Effector memory CD4-positive, alpha-beta T cell (primary cell): Measurements from ENCODE around the gene CCL26.
A peak's percentile ranks its signal among the peaks of the same experiment; 100 is the strongest.
"Not testable (repeated sequence)": the region's sequence is repeated elsewhere in the genome, so short reads cannot be mapped to it uniquely, and the experiment has no call there.

Source experiments
- DNase-seq, 3 donors: peaks; one replicate each; pipeline ENCODE4 v3.0.0-alpha.2; 2020
- H3K27ac ChIP-seq: 2 replicates; pipeline ENCODE4 v1.7.0; 2013; ENCODE audit warnings: mild to moderate bottlenecking, low read length, moderate library complexity; ENCODE audit not compliant: insufficient read depth, poor library complexity, severe bottlenecking
- H3K27me3 ChIP-seq: replicated peaks from 2 replicates; pipeline ENCODE4 v1.7.0; 2013; ENCODE audit warnings: mild to moderate bottlenecking, low read length; ENCODE audit not compliant: insufficient read depth, control insufficient read depth, poor library complexity, severe bottlenecking
- H3K36me3 ChIP-seq: 2 replicates; pipeline ENCODE4 v1.7.0; 2013; ENCODE audit warnings: mild to moderate bottlenecking, low read length, moderate library complexity; ENCODE audit not compliant: control insufficient read depth, insufficient read depth
- H3K4me1 ChIP-seq: 2 replicates; pipeline ENCODE4 v1.7.0; 2013; ENCODE audit warnings: low read length, mild to moderate bottlenecking; ENCODE audit not compliant: control insufficient read depth, insufficient read depth, poor library complexity, severe bottlenecking
- H3K4me3 ChIP-seq: 2 replicates; pipeline ENCODE4 v1.7.0; 2013; ENCODE audit warnings: low read length, low read depth, mild to moderate bottlenecking; ENCODE audit not compliant: insufficient read depth, poor library complexity, severe bottlenecking
- H3K9me3 ChIP-seq: 2 replicates; pipeline ENCODE4 v1.7.0; 2013; ENCODE audit warnings: mild to moderate bottlenecking, low read length, moderate library complexity; ENCODE audit not compliant: control insufficient read depth

The CCL26 gene

DNA sequence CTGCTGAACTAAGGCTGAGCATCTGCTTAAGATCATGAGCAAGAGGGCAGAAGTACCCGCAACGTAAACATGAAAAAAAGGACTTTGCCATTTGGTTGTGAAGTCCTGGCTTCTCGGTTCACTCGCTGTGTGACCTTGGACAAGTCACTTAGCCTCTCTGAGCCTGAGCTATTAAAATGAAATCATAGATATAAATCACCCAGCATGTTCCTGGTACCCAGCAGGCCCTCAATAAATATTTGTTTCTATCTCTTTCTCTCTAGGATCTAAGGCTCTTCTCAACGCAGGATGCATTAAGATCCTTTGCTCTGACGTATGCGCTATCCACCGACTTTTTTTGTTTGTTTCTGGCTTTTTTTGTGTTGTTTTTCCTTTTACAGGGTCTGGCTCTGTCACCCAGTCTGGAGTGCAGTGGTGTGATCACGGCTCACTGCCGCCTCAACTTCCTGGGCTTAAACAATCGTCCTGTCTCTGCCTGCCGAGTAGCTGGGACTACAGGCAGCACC is 39.9 kb downstream of the CCL26 start:
- no peak for DNase-seq
- no peaks in the 10 kb centered on the region for H3K27me3 ChIP-seq
- H3K27ac ChIP-seq = no peak overlapping the region
- no peaks in the 10 kb centered on the region for H3K9me3 ChIP-seq
- H3K4me1 ChIP-seq = peaks cover 17% of the 10 kb centered on the region
- H3K4me3 ChIP-seq = no peak overlapping the region
- H3K36me3 ChIP-seq = no peaks in the 10 kb centered on the region

DNA sequence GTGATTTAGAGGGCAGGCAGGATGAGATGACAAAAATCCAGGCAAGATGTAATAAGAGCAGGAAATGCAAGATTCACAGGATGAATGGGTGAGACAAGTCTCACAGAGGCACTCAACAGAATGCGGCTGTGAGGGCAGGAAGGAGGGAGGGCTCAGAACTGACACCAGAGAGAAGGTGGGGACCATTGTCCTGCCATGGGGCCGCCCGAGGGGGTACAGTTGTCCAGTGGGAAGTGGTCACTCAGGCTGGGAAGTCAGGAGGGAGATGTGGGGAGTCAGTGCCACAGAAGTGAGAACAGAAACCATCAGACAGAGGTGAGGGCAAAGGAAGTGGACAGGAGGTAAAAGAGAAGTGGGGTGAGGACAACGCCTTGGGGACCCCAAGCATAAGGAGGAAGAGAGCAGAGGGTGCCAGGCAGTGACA is 42.1 kb downstream of the CCL26 start:
- Histone ChIP-seq H3K36me3 (no peaks in the 10 kb centered on the region), H3K4me1 (peaks cover 17% of the 10 kb centered on the region), H3K27me3 (no peaks in the 10 kb centered on the region), H3K27ac (no peak overlapping the region), H3K4me3 (no peak overlapping the region), H3K9me3 (no peaks in the 10 kb centered on the region)
- no peak for DNase-seq

DNA sequence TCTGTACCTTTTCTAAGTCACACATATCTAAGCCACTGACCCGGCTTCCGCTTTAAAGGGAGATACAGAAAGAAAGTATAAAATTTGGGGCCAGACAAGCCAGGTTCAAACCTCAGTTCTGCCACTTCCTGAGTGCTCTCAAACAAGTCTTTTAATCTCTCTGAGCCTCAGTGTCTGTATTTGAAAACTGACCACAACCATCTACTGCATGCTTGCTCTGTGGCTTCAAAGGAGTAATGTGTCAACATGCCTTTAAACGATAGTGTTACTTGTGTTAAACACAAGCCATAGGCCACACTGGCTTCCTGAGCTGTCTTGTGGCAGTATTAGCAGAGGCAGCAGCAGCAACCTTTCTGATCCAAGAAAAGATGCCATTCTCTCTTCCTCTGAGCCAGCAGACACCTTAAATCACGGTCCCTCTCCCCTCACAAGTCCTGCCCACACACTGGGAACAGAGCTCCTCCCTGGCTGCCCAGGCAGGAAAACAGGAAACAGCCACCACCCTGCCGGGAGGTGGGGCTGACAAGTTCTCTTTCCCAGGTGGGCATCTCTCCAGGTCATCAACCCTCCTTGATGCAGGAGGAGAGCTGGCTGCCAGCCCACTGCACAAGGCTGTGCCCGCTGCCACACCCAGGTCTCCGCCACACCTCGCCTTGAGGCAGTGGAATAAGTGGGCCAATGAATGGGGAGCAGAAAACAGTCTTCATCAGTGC is 44.0 kb downstream of the CCL26 start:
- H3K27me3 ChIP-seq = no peaks in the 10 kb centered on the region
- peak overlapping the region; percentile 33 for H3K27ac ChIP-seq
- H3K4me3 ChIP-seq = no peak overlapping the region
- peak; percentile 14 to 38 (median 34) for DNase-seq
- H3K9me3 ChIP-seq = no peaks in the 10 kb centered on the region
- H3K36me3 ChIP-seq = no peaks in the 10 kb centered on the region
- H3K4me1 ChIP-seq = peaks cover 17% of the 10 kb centered on the region

DNA sequence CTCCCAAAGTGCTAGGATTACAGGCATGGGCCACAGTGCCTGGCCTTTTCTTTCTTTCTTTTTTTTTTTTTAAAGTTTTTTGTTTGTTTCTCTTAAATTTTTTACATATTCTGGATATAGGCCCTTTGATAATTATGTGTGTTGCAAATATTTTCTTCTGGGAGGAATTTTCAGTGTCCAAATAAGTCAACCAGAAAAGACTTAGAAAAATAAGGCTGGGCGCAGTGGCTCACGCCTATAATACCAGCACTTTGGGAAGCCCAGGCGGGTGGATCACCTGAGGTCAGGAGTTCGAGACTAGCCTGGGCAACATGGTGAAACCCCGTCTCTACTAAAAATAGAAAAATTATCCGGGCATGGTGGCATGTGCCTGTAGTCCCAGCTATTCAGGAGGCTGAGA is 44.7 kb downstream of the CCL26 start:
- peaks cover 17% of the 10 kb centered on the region for H3K4me1 ChIP-seq
- not testable (repeated sequence) for H3K9me3 ChIP-seq, H3K4me3 ChIP-seq, DNase-seq, H3K36me3 ChIP-seq, H3K27me3 ChIP-seq, H3K27ac ChIP-seq

DNA sequence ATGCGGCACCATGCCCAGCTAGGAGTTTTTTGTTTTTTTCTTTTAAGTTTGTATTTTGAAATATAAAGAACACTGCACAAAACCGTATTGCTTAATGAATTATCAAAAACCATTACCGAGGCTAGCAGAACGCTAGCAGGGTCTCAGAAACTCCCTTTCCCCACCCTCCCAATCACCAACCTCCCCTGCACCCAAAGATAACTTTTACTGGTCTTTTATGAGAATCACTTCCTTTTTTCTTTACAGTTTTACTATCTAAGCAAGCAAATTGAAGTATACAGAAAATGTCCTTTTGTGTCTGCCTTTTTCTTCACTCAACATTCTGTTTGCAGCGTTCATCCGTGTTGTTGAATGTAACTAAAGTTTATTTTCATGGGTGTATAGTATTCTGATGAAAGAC is 46.7 kb downstream of the CCL26 start:
- Histone ChIP-seq H3K9me3 (no peaks in the 10 kb centered on the region), H3K4me3 (no peak overlapping the region), H3K36me3 (no peaks in the 10 kb centered on the region), H3K4me1 (peaks cover 17% of the 10 kb centered on the region), H3K27me3 (no peaks in the 10 kb centered on the region), H3K27ac (no peak overlapping the region)
- DNase-seq = no peak

DNA sequence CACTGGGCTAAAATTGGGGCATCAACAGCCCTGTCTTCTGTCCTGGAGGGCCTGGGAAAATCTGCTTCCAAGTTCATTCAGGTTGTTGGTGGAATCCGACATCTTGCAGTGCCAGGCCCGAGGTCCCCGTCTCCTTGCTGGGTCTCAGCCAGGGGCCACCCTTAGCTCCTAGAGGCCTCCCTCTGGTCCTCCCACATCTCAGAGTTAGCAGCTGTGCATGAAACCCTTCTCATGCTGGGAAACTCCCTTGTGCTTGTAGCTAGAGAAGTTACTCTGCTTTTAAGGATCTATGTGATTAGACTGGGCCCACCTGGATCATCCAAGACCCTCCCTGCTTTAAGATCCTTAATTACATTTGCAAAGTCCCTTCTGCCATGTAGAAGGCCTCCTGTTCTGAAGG is 48.6 kb downstream of the CCL26 start:
- H3K9me3 ChIP-seq = no peaks in the 10 kb centered on the region
- H3K4me3 ChIP-seq = no peak overlapping the region
- H3K36me3 ChIP-seq = no peaks in the 10 kb centered on the region
- peaks cover 8% of the 10 kb centered on the region for H3K4me1 ChIP-seq
- no peaks in the 10 kb centered on the region for H3K27me3 ChIP-seq
- no peak for DNase-seq
- no peak overlapping the region for H3K27ac ChIP-seq

DNA sequence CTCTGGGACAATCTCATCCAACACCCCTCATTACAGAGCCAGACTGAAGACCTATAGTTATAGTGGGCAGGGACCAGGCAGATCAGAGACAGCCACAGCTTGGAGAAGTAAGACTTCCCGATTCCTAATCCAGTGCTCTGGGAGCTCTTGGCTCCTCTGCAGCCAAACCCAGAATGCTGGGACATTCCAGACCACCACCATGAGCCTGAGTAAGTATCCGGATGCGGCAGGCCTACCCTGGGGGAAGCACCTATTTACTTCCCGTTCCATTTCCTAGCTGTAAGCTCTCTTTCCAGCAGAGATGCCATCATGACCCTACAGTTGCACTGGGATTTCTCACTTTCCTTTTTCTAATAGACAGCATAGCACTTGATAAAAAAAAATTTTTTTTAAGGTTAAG is 49.6 kb downstream of the CCL26 start:
- Histone ChIP-seq H3K4me1 (no peaks in the 10 kb centered on the region), H3K9me3 (no peaks in the 10 kb centered on the region), H3K27me3 (no peaks in the 10 kb centered on the region), H3K27ac (no peak overlapping the region), H3K36me3 (no peaks in the 10 kb centered on the region), H3K4me3 (no peak overlapping the region)
- DNase-seq = no peak

DNA sequence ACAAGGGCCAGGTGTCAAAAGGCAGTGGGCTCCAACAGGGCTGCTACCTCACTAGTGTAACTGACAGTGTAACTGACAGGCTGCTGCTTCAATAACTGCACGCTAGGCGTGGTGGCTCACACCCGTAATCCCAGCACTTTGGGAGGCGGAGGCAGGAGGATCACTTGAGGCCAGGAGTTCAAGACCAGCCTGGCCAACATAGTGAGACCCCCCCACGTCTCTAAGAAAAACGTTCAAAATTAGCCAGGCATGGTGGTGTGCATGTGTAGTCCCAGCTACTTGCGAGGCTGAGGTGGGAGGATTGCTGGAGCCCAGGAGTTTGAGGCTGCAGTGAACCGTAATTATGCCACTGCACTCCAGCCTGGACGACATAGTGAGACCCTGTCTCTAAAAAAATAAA is 50.1 kb downstream of the CCL26 start:
- not testable (repeated sequence) for DNase-seq, H3K27me3 ChIP-seq, H3K27ac ChIP-seq, H3K4me3 ChIP-seq, H3K9me3 ChIP-seq, H3K36me3 ChIP-seq, H3K4me1 ChIP-seq

DNA sequence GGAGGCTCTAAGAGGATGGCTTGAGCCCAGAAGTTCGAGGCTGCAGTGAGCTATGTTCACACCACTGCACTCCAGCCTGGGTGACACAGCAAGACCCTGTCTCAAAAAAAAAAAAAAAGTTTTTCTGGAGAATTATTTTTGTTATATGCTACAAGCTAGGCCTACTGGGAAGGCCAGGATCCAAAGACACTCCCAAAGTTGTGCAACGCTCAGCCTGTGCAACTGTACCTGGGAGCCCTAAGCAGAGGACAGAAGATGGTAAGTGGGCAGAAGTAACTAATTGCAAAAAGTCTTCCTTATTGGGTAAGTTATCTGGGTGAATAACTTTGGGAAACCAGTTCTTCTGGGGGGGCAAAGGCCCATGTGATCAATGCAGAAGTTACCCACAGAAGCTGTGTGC is 50.6 kb downstream of the CCL26 start:
- Histone ChIP-seq H3K36me3 (no peaks in the 10 kb centered on the region), H3K9me3 (no peaks in the 10 kb centered on the region), H3K27ac (no peak overlapping the region), H3K4me3 (no peak overlapping the region), H3K27me3 (no peaks in the 10 kb centered on the region), H3K4me1 (no peaks in the 10 kb centered on the region)
- DNase-seq = no peak

DNA sequence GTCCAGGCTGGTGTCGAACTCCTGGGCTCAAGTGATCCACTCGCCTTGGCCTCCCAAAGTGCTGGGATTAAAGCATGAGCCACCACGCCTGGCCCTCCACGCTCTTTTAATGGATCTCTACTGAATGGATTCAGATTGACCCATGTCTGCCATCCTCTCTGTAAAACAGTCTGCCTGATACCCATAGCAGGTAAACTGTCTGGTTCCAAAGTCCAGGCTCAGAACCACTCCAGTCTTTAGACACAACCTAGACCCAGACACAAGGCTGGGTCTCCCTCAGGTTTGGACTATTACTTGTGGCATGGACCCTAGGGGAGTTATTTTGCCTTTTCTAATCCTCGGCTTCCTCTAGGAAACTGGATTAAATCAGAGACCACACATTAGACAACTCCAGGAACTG is 52.4 kb downstream of the CCL26 start:
- Histone ChIP-seq H3K36me3 (no peaks in the 10 kb centered on the region), H3K4me3 (no peak overlapping the region), H3K9me3 (no peaks in the 10 kb centered on the region), H3K27me3 (no peaks in the 10 kb centered on the region), H3K4me1 (no peaks in the 10 kb centered on the region), H3K27ac (no peak overlapping the region)
- DNase-seq = no peak
